ENCODE data around the gene LCP2. TPM values are rescaled to one million over a fixed set of nuclear protein-coding genes. Genes with fewer than 3 reads are reported as not detected.

Gene LCP2
- total RNA-seq, 2 donors from 2014 or later: 3.9 to 6.5 TPM

DNA sequence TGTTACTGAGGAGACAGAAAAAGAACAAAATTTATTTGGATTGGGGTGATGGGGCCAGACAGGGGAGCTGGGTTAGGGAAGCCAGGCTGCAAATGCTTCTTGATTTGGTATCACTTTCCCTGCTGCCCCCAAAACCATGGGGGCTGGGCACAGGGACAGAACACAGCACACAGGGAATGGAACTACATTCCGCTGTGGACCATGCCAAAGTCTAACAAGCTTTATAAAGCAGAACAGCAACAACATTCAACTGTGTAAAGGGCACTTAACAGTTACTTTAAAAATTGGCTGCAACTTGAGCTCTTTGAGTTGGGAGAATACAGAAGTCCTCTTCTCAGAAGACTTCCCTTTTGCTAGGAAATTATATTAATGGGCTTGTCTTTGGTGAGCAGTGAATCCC lies 41.0 kb downstream of the LCP2 start:
- TF ChIP-seq, protein P1, sequence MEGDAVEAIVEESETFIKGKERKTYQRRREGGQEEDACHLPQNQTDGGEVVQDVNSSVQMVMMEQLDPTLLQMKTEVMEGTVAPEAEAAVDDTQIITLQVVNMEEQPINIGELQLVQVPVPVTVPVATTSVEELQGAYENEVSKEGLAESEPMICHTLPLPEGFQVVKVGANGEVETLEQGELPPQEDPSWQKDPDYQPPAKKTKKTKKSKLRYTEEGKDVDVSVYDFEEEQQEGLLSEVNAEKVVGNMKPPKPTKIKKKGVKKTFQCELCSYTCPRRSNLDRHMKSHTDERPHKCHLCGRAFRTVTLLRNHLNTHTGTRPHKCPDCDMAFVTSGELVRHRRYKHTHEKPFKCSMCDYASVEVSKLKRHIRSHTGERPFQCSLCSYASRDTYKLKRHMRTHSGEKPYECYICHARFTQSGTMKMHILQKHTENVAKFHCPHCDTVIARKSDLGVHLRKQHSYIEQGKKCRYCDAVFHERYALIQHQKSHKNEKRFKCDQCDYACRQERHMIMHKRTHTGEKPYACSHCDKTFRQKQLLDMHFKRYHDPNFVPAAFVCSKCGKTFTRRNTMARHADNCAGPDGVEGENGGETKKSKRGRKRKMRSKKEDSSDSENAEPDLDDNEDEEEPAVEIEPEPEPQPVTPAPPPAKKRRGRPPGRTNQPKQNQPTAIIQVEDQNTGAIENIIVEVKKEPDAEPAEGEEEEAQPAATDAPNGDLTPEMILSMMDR (IDR thresholded peaks at IDR 0.05): no peak
- no peaks in the 10 kb centered on the region for H3K9me3 ChIP-seq
- no peaks in the 10 kb centered on the region for H3K4me1 ChIP-seq
- no peak overlapping the region for H3K4me3 ChIP-seq
- DNase-seq (ENCODE audit: low spot score): no peak
- no peaks in the 10 kb centered on the region for H3K27me3 ChIP-seq
- no peaks in the 10 kb centered on the region for H3K36me3 ChIP-seq
- H3K27ac ChIP-seq: no peak overlapping the region

DNA sequence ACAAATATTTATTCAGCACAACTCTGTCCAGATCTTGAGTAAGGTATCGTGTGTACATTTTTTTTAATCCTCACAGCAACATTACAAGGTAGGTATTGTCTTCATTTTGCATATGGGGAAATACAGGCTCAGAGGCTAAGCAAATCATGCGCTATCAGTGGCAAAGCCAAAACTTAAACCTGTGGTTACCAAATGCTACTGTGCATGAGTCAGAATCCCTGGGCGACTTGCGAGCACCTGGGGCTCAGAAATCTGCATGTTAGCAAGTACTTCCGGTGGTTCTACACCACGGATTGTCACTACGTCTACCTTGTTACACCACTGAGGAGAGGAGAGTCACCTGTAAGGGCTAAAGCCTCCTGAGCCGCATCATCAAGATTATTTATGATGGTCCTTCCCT lies 43.5 kb downstream of the LCP2 start:
- Histone ChIP-seq H3K9me3 (no peaks in the 10 kb centered on the region), H3K36me3 (no peaks in the 10 kb centered on the region), H3K27ac (no peak overlapping the region), H3K4me1 (no peaks in the 10 kb centered on the region), H3K27me3 (no peaks in the 10 kb centered on the region), H3K4me3 (no peak overlapping the region)
- TF ChIP-seq, protein P1 (IDR thresholded peaks at IDR 0.05): no peak
- DNase-seq (ENCODE audit: low spot score): no peak

DNA sequence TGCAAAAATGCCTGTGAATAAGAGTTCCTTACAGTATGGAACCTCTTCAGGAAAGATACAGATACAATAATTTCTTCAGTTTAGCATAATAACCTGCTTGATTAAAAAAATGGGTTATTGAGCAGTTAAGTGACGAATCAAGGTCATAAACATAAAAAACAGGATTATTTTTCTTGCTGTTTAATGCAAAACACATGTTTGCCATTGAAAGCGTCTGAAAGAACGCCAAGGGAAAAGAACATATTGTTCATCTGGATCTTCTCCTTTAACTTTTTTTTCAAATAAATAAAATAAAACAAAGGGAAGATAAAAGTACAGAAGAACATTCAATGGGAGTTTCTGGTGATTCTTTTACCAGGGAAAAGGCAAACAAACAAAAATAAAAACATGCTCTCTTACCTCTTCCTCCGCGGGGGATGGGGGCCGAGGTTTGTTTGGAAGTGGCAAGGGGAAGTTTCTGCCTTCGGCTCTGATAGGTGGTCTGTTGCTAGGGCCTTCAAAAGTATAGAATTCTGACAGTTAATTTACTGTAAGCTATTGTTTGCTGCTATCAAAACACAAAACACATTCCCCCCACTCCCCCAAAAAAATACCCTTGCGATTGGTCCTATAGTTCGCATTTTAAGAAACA lies 44.7 kb downstream of the LCP2 start:
- TF ChIP-seq, protein P1 (IDR thresholded peaks at IDR 0.05): no peak
- Histone ChIP-seq H3K27ac (no peak overlapping the region), H3K4me3 (no peak overlapping the region), H3K36me3 (no peaks in the 10 kb centered on the region), H3K9me3 (no peaks in the 10 kb centered on the region), H3K27me3 (no peaks in the 10 kb centered on the region), H3K4me1 (no peaks in the 10 kb centered on the region)
- no peak for DNase-seq (ENCODE audit: low spot score)

DNA sequence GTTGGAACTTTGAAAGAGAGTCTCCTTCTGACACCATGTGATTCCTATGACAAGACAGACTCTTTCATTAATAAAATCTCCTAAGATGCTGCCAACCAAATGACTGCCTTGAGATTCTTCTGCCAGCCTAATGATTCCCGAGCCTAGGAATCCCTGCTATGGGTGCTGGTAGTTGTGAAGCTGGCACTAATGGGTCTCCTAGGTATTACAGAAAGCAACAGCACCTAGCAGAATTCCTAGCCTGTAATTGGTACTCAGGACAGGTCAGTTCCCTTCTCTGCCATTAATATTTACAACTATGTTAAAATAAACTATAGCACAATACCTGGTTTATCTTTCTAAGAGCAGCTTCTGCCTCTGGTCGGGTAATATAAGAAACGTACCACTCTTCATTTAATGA lies 45.5 kb downstream of the LCP2 start:
- Histone ChIP-seq H3K27me3 (no peaks in the 10 kb centered on the region), H3K4me1 (no peaks in the 10 kb centered on the region), H3K9me3 (no peaks in the 10 kb centered on the region), H3K27ac (no peak overlapping the region), H3K36me3 (no peaks in the 10 kb centered on the region), H3K4me3 (no peak overlapping the region)
- DNase-seq (ENCODE audit: low spot score): no peak
- TF ChIP-seq, protein P1 (IDR thresholded peaks at IDR 0.05): no peak

DNA sequence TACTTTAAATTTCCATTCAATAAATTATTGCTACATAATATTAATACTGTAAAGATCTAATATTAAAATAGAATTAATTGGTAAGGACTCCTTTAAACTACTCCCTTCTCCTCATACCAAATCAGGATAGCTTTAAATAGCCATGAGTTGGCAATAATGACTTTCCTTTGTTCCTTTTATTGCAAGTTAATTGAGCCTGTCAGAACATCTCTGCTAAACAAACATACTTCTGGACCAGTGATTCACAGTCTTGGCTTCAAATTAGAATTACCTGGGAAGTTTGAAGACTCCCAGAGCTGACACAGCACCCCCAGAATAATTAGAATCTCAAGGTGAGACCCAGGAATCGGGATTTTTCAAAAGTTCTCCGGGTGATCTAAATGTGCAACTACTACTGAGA lies 46.1 kb downstream of the LCP2 start:
- H3K36me3 ChIP-seq: no peaks in the 10 kb centered on the region
- TF ChIP-seq, protein P1 (IDR thresholded peaks at IDR 0.05): no peak

DNA sequence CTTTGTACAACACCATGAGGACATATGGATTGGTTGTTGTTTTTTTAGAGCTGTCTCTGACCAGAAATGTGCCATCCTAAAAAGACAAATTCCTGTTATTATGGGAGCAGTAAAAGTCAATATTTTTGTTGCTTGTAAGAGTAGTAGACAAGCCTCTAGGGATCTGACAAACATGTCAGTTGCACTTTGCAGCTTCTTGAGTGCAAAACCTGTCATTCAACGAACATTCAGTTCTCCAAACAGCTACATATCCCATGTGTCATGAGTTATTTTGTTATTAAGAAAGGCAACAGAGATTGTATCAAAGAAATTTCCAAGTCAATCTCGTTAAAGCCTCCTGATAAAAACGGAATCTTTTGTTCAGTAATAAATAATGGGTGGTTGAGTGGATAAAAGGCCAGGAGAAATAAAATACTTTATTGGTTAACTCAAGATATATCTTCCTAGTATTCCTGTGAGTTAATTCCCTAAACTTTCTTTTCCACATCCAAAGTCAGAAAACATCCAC lies 46.7 kb downstream of the LCP2 start:
- no peaks in the 10 kb centered on the region for H3K27me3 ChIP-seq
- H3K4me1 ChIP-seq: no peaks in the 10 kb centered on the region
- no peak for DNase-seq (ENCODE audit: low spot score)

More for the DNA sequence above, 46.1 kb downstream of the LCP2 start:
- no peak for DNase-seq (ENCODE audit: low spot score)
- Histone ChIP-seq H3K4me1 (no peaks in the 10 kb centered on the region), H3K27ac (no peak overlapping the region), H3K4me3 (no peak overlapping the region), H3K27me3 (no peaks in the 10 kb centered on the region), H3K9me3 (no peaks in the 10 kb centered on the region)

More for the DNA sequence above, 46.7 kb downstream of the LCP2 start:
- TF ChIP-seq, protein P1 (IDR thresholded peaks at IDR 0.05): no peak
- Histone ChIP-seq H3K9me3 (no peaks in the 10 kb centered on the region), H3K27ac (no peak overlapping the region), H3K4me3 (no peak overlapping the region), H3K36me3 (no peaks in the 10 kb centered on the region)
